HG03460 (cell line): Measurements from ENCODE around the gene ZNF423.

ENCODE experiments used
- ATAC-seq: cut with Tn5 transposase; IDR thresholded peaks from one replicate; pipeline ENCODE4 v1.9.1; 2021; ENCODE audit not compliant: unreplicated experiment

Gene ZNF423

GRCh38 chr16:49755716-49756505, 100.0 kb downstream of the ZNF423 start:
- no peak for ATAC-seq

- no peak for ATAC-seq
Measured at GRCh38 chr16:49755313-49755620, 100.6 kb downstream of the ZNF423 start.

- no peak for ATAC-seq
Measured at GRCh38 chr16:49754495-49755312, 101.2 kb downstream of the ZNF423 start.

GRCh38 chr16:49750341-49751000, 105.4 kb downstream of the ZNF423 start:
- ATAC-seq, result no peak

- no peak for ATAC-seq
Measured at GRCh38 chr16:49749816-49750215, 106.1 kb downstream of the ZNF423 start.

- no peak for ATAC-seq
Measured at GRCh38 chr16:49748322-49748721, 107.6 kb downstream of the ZNF423 start.

- no peak for ATAC-seq
Measured at GRCh38 chr16:49747654-49748053, 108.3 kb downstream of the ZNF423 start.

GRCh38 chr16:49746545-49746944, 109.4 kb downstream of the ZNF423 start:
- ATAC-seq, result no peak

- no peak for ATAC-seq
Measured at GRCh38 chr16:49745311-49745747, 110.6 kb downstream of the ZNF423 start.

GRCh38 chr16:49744244-49745220, 111.4 kb downstream of the ZNF423 start:
- ATAC-seq, result no peak

GRCh38 chr16:49743658-49744057, 112.3 kb downstream of the ZNF423 start:
- ATAC-seq, result no peak

GRCh38 chr16:49743203-49743464, 112.8 kb downstream of the ZNF423 start:
- ATAC-seq, result no peak

GRCh38 chr16:49742428-49743202, 113.3 kb downstream of the ZNF423 start:
- no peak for ATAC-seq

GRCh38 chr16:49740256-49740655, 115.7 kb downstream of the ZNF423 start:
- no peak for ATAC-seq

- no peak for ATAC-seq
Measured at GRCh38 chr16:49739381-49739780, 116.5 kb downstream of the ZNF423 start.

GRCh38 chr16:49738832-49739231, 117.1 kb downstream of the ZNF423 start:
- ATAC-seq, result no peak

GRCh38 chr16:49738001-49738400, 117.9 kb downstream of the ZNF423 start:
- no peak for ATAC-seq

- no peak for ATAC-seq
Measured at GRCh38 chr16:49737541-49737940, 118.4 kb downstream of the ZNF423 start.

GRCh38 chr16:49734331-49734730, 121.6 kb downstream of the ZNF423 start:
- ATAC-seq, result no peak
